K562 (cell line): ENCODE results near the gene CELSR2. TPM values are rescaled to one million over a fixed set of nuclear protein-coding genes. Genes with fewer than 3 reads are reported as not detected.

ENCODE experiments used
- ATF1 ChIP-seq, 2 experiments: fragments of 450-650 bp in 1 of 2; IDR thresholded peaks; 2 replicates each; pipeline ENCODE4 v1.6.1; 2016; ENCODE audit warnings: missing compliant biosample characterization in 1 of 2, missing genetic modification characterization in 1 of 2
- BHLHE40 ChIP-seq: IDR thresholded peaks from 2 replicates; pipeline ENCODE4 v1.6.1; 2011; ENCODE audit warnings: low read length, improper control_type of control experiment
- CHD4 ChIP-seq: fragments of 200-600 bp; sonication (generic); IDR thresholded peaks from 3 replicates; pipeline ENCODE4 v1.6.1; 2012; ENCODE audit warnings: low read depth, mild to moderate bottlenecking, mixed read lengths, low read length, inconsistent platforms; ENCODE audit not compliant: insufficient read depth, insufficient replicate concordance, poor library complexity, severe bottlenecking
- CREB3 ChIP-seq: fragments of 450-650 bp; conservative IDR thresholded peaks from 2 replicates; pipeline ENCODE4 v1.6.1; 2016; ENCODE audit warnings: missing genetic modification characterization, low read depth, mild to moderate bottlenecking, missing compliant biosample characterization, moderate library complexity
- CTBP1 ChIP-seq: fragments of 450-650 bp; IDR thresholded peaks from 2 replicates; pipeline ENCODE4 v1.6.1; 2016; ENCODE audit warnings: borderline replicate concordance
- EP400 ChIP-seq: fragments of 450-650 bp; IDR thresholded peaks from 2 replicates; pipeline ENCODE4 v1.6.1; 2017; ENCODE audit warnings: antibody characterized with exemption, mild to moderate bottlenecking, moderate library complexity
- GTF2F1 ChIP-seq: IDR thresholded peaks from 2 replicates; pipeline ENCODE4 v1.6.1; 2011; ENCODE audit warnings: low read depth, low read length, improper control_type of control experiment
- HDAC8 ChIP-seq: fragments of 450-650 bp; IDR thresholded peaks from 2 replicates; pipeline ENCODE4 v1.6.1; 2016; ENCODE audit warnings: mild to moderate bottlenecking, missing genetic modification characterization, moderate library complexity, missing compliant biosample characterization
- HIVEP1 ChIP-seq: fragments of 250-450 bp; sonication (Bioruptor Pico); IDR thresholded peaks from 2 replicates; pipeline ENCODE4 v1.4.0; 2020; ENCODE audit warnings: mild to moderate bottlenecking
- RAD51 ChIP-seq: fragments of 450-650 bp; IDR thresholded peaks from 2 replicates; pipeline ENCODE4 v1.7.1; 2016; ENCODE audit warnings: low read depth, mild to moderate bottlenecking, borderline replicate concordance
- TEAD2 ChIP-seq: fragments of 450-650 bp; IDR thresholded peaks from 2 replicates; pipeline ENCODE4 v1.6.1; 2016; ENCODE audit warnings: missing genetic modification characterization, control low read depth, missing compliant biosample characterization
- TEAD4 ChIP-seq, 2 experiments: sonication (generic) in 1 of 2; formaldehyde crosslinking in 1 of 2; IDR thresholded peaks; 2 replicates each; pipeline versions ENCODE4 v1.6.1 to v1.8.0; 2012 to 2022; ENCODE audit warnings: borderline replicate concordance in 1 of 2, inconsistent platforms in 1 of 2, low read length in 1 of 2, mild to moderate bottlenecking in 1 of 2, missing genetic modification reagents in 1 of 2
- TFE3 ChIP-seq: fragments of 450-650 bp; formaldehyde crosslinking; IDR thresholded peaks from 2 replicates; pipeline ENCODE4 v1.4.0; 2020; ENCODE audit warnings: mild to moderate bottlenecking, mixed read lengths
- USF1 ChIP-seq: sonication (generic); formaldehyde crosslinking; IDR thresholded peaks from 2 replicates; pipeline ENCODE4 v1.9.0; 2022; ENCODE audit warnings: mild to moderate bottlenecking, missing genetic modification reagents
- ZBTB9 ChIP-seq: fragments of 450-650 bp; formaldehyde crosslinking; IDR thresholded peaks from 2 replicates; pipeline ENCODE4 v1.4.0; 2020; ENCODE audit warnings: mild to moderate bottlenecking, moderate library complexity
- ZKSCAN1 ChIP-seq: fragments of 150-350 bp; IDR thresholded peaks from 2 replicates; pipeline ENCODE4 v1.6.1; 2016; ENCODE audit warnings: low read depth, low read length
- ZNF124 ChIP-seq: sonication (generic); formaldehyde crosslinking; IDR thresholded peaks from 2 replicates; pipeline ENCODE4 v1.8.1; 2022; ENCODE audit warnings: missing genetic modification reagents
- ZNF766 ChIP-seq: fragments of 200-800 bp; sonication (Bioruptor generic); conservative IDR thresholded peaks from 2 replicates; pipeline ENCODE4 v1.6.1; 2016; ENCODE audit warnings: missing genetic modification characterization, missing compliant biosample characterization
- polyA plus RNA-seq, 8 experiments: library from polyadenylated mRNA; depleted of rRNA in 4 of 8; stranded (reverse) in 5 of 8; unstranded in 3 of 8; fragments of >200 nt; fragmentation: Nextera tagmentation in 2 of 8; fragmentation: Illumina TruSeq in 1 of 8; extraction: Ambion mirVana in 2 of 8; extraction: Trizol in 1 of 8; gene quantifications; 2 replicates each; pipeline versions ENCODE4 v1.2.1 to v1.2.3, GENCODE V29; 2011 to 2014; ENCODE audit warnings: inconsistent platforms in 1 of 8, missing spikeins in 1 of 8
- total RNA-seq, 7 experiments: library from RNA; depleted of rRNA in 6 of 7; stranded (reverse); fragments of >200 nt in 6 of 7; fragmentation: Illumina TruSeq in 2 of 7; extraction: Trizol in 2 of 7; gene quantifications; 2 replicates each; pipeline versions ENCODE4 v1.2.1 to v1.2.3, GENCODE V29; 2011 to 2021; ENCODE audit warnings: low replicate concordance in 1 of 7
- TF ChIP-seq, protein P1 (sequence below): sonication (generic); formaldehyde crosslinking; IDR thresholded peaks from 2 replicates; pipeline ENCODE4 v1.5.0; 2020; ENCODE audit warnings: missing genetic modification reagents
- TF ChIP-seq, protein P2 (sequence below), 2 experiments: fragments of 450-650 bp; conservative IDR thresholded peaks; 2 replicates each; pipeline ENCODE4 v1.6.1; 2017; ENCODE audit warnings: mild to moderate bottlenecking in 2 of 2, moderate library complexity in 2 of 2

The CELSR2 gene
- total and polyA plus RNA-seq, 9 of the 15 experiments (the other 6 are each of a cell fraction or from before 2014, with no cell fraction given) = 0.31 to 21.9 (median 4.2) TPM

DNA sequence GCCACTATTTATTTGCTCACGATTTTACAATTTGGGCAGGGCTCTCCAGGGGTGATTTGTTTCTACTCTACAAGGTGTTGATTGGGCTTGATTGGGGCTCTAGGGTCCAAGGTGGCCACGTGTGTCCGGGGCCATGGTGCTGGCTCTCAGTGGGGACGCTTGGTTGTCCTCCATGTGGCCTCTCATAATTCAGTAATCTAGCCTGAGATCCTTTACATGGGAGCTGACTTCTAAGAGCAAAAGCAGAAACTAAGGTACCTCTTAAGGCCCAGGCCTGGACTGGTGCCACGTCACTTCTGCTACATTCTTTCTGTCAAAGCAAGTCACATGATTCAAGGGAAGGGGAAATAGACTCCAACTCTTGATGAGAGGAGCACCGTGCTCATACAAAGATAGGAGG lies 41.7 kb downstream of the CELSR2 start (continued):
- TF ChIP-seq CREB3 (tag) = peak; percentile 86; the same call in 1 of the 2 replicates
- TF ChIP-seq CHD4 = no peak
- no peak for TF ChIP-seq ZKSCAN1
- TF ChIP-seq ZNF124 (CRISPR knock-in tag) = no peak
- 0 out of 2 replicates have a peak, but pooled peaks have one; percentile 54 for TF ChIP-seq ZNF766
- TF ChIP-seq TEAD2 (tag) = peak; percentile 34; the same call in 1 of the 2 replicates
- no peak for TF ChIP-seq ATF1 (CRISPR knock-in tag; IDR thresholded peaks at IDR 0.05)
- TF ChIP-seq ATF1 (tag; IDR thresholded peaks at IDR 0.05) = peak; percentile 69
- peak; percentile 68 for TF ChIP-seq USF1 (CRISPR knock-in tag)
- TF ChIP-seq TFE3 (CRISPR knock-in tag) = peak; percentile 97
- TF ChIP-seq, protein P1, sequence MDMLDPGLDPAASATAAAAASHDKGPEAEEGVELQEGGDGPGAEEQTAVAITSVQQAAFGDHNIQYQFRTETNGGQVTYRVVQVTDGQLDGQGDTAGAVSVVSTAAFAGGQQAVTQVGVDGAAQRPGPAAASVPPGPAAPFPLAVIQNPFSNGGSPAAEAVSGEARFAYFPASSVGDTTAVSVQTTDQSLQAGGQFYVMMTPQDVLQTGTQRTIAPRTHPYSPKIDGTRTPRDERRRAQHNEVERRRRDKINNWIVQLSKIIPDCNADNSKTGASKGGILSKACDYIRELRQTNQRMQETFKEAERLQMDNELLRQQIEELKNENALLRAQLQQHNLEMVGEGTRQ (CRISPR knock-in tag) = peak; percentile 68
- TF ChIP-seq, protein P2, sequence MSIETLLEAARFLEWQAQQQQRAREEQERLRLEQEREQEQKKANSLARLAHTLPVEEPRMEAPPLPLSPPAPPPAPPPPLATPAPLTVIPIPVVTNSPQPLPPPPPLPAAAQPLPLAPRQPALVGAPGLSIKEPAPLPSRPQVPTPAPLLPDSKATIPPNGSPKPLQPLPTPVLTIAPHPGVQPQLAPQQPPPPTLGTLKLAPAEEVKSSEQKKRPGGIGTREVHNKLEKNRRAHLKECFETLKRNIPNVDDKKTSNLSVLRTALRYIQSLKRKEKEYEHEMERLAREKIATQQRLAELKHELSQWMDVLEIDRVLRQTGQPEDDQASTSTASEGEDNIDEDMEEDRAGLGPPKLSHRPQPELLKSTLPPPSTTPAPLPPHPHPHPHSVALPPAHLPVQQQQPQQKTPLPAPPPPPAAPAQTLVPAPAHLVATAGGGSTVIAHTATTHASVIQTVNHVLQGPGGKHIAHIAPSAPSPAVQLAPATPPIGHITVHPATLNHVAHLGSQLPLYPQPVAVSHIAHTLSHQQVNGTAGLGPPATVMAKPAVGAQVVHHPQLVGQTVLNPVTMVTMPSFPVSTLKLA (conservative IDR thresholded peaks at IDR 0.05) = 0 out of 4 replicates have a peak, but pooled peaks of 1 of the 2 experiments have one; percentile 16
- peak; percentile 53; the same call in 1 of the 2 replicates for TF ChIP-seq TEAD4 (IDR thresholded peaks at IDR 0.05; ENCODE audit: low read length)
- TF ChIP-seq TEAD4 (CRISPR knock-in tag; IDR thresholded peaks at IDR 0.05; ENCODE audit: borderline replicate concordance) = no peak
- 0 out of 2 replicates have a peak, but pooled peaks have one; percentile 57 for TF ChIP-seq HDAC8 (tag)
- peak; percentile 64 for TF ChIP-seq EP400
- TF ChIP-seq RAD51 = peak; percentile 72
- TF ChIP-seq GTF2F1 = no peak
- peak; percentile 50; the same call in 1 of the 2 replicates for TF ChIP-seq CTBP1
- no peak for TF ChIP-seq HIVEP1
- peak; percentile 47; the same call in 1 of the 2 replicates for TF ChIP-seq ZBTB9 (CRISPR knock-in tag)
- TF ChIP-seq BHLHE40 = peak; percentile 50
